ENCODE results near the gene HECTD2. TPM values are rescaled to one million over a fixed set of nuclear protein-coding genes. Genes with fewer than 3 reads are reported as not detected.

Gene HECTD2
- polyA plus RNA-seq, 1 experiment = 13.0 TPM

- POLR2A ChIA-PET = interaction anchor here (0.5 kb wide), 1 partner anchor 67 kb away, joined by 3 read pairs; no protein-coding TSS in a partner anchor
- CTCF ChIA-PET = no interaction called here
- DNase-seq (ENCODE audit: low read depth, low spot score) = no peak
- Histone ChIP-seq H3K9me3 (ENCODE audit: control insufficient read depth, insufficient read depth, low read length) (peaks cover 2% of the 10 kb centered on the region), H3K27ac (ENCODE audit: low read depth, low read length) (no peak overlapping the region), H3K27me3 (ENCODE audit: control insufficient read depth, insufficient read depth, low read length) (no peaks in the 10 kb centered on the region), H3K4me3 (ENCODE audit: low read depth, low read length) (no peak overlapping the region)
- no peak for TF ChIP-seq CTCF (IDR thresholded peaks at IDR 0.05; ENCODE audit: low read depth, low read length)
These were observed 135.7 kb downstream of the HECTD2 start for GRCh38 chr10:91545838-91546237.

- Histone ChIP-seq H3K27ac (ENCODE audit: low read depth, low read length) (no peak overlapping the region), H3K9me3 (ENCODE audit: control insufficient read depth, insufficient read depth, low read length) (no peaks in the 10 kb centered on the region), H3K27me3 (ENCODE audit: control insufficient read depth, insufficient read depth, low read length) (no peaks in the 10 kb centered on the region), H3K4me3 (ENCODE audit: low read depth, low read length) (no peak overlapping the region)
- no peak for DNase-seq (ENCODE audit: low read depth, low spot score)
- POLR2A ChIA-PET = no interaction called here
- CTCF ChIA-PET = interaction anchor here (3.4 to 4.7 kb wide), 2 partner anchors 85 to 252 kb away, joined by 46 to 48 read pairs; partner anchors contain the start of gene PPP1R3C
- TF ChIP-seq CTCF (IDR thresholded peaks at IDR 0.05; ENCODE audit: low read depth, low read length) = no peak
These were observed 139.1 kb downstream of the HECTD2 start for GRCh38 chr10:91549262-91549661.

GRCh38 chr10:91550021-91550420 lies 139.9 kb downstream of the HECTD2 start:
- Histone ChIP-seq H3K4me3 (ENCODE audit: low read depth, low read length) (no peak overlapping the region), H3K9me3 (ENCODE audit: control insufficient read depth, insufficient read depth, low read length) (no peaks in the 10 kb centered on the region), H3K27ac (ENCODE audit: low read depth, low read length) (no peak overlapping the region), H3K27me3 (ENCODE audit: control insufficient read depth, insufficient read depth, low read length) (no peaks in the 10 kb centered on the region)
- no peak for TF ChIP-seq CTCF (IDR thresholded peaks at IDR 0.05; ENCODE audit: low read depth, low read length)
- no peak for DNase-seq (ENCODE audit: low read depth, low spot score)
- CTCF ChIA-PET = interaction anchor here (3.0 to 4.7 kb wide), 3 partner anchors 56 to 253 kb away, joined by 24 to 48 read pairs (median 46); partner anchors contain the start of gene PPP1R3C
- POLR2A ChIA-PET = no interaction called here

DNA sequence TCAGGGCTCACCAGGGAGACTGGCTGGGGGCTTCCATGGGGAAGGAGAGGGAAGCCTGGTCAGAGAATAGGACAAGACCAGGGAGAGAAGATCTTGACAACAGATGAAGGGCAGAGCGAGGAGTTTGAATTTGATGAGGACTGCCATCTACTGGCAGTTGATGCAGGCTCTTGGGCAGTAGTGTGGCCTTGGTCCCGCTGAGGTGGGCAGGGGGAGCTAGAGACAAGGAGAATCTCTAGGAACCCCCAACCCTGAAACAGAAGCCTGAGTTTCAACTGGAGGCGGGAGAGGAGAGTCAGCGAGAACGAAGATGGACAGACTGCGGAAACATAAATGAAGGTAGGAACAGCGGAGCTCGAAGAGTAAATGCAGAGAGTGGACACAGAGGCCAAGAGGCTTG lies 141.7 kb downstream of the HECTD2 start:
- CTCF ChIA-PET = interaction anchor here (0.6 to 4.7 kb wide), 31 partner anchors 8 to 640 kb away, joined by 3 to 48 read pairs (median 3); partner anchors contain the start of gene PPP1R3C
- Histone ChIP-seq H3K27me3 (ENCODE audit: control insufficient read depth, insufficient read depth, low read length) (no peaks in the 10 kb centered on the region), H3K27ac (ENCODE audit: low read depth, low read length) (no peak overlapping the region), H3K9me3 (ENCODE audit: control insufficient read depth, insufficient read depth, low read length) (no peaks in the 10 kb centered on the region), H3K4me3 (ENCODE audit: low read depth, low read length) (no peak overlapping the region)
- DNase-seq (ENCODE audit: low read depth, low spot score) = peak; percentile 34
- POLR2A ChIA-PET = interaction anchor here (0.7 to 0.9 kb wide), 2 partner anchors 81 to 82 kb away, joined by 3 to 4 read pairs; partner anchors contain the start of gene PPP1R3C
- TF ChIP-seq CTCF (IDR thresholded peaks at IDR 0.05; ENCODE audit: low read depth, low read length) = peak; percentile 89

DNA sequence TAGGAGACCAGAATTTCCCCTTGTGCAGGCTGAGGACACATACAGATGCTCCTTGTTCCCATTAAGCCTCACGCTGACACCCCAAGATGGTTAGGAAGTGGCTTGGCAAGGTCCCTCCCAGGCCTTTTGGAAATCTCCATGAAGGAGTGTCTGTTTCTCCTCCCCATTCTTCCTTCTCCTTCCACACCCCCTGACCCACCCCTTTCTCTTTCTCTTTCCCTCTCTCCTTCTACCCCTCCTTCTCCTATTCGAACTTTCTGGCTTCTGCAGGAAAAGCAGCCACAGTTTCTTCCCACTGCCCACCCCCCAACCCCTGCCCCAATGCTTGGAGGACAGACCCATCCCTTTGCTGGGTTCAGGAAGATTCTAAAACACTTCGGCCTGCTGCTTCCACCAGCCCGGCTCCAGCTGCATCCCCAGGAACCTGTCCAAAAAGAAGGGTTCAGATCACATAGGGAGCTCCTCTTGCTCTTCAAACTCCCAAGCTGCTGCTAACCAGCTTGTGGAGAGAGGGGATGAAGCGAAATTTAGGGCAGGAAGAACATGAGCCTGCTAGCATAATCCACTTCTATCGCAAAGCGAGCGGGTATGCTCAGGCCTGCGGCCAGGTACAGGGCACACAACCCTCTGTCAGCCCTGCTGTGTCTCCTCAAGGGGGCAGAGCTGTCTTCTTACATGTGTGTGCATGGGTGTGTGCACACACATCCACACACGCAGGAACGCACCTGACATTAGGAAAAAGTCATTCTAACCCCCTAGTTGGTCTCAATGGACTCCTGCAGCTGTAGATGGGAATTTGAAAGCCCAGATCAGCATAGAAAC lies 142.3 kb downstream of the HECTD2 start:
- H3K9me3 ChIP-seq (ENCODE audit: control insufficient read depth, insufficient read depth, low read length) = no peaks in the 10 kb centered on the region
- TF ChIP-seq CTCF (IDR thresholded peaks at IDR 0.05; ENCODE audit: low read depth, low read length) = peak; percentile 43
- no peaks in the 10 kb centered on the region for H3K27me3 ChIP-seq (ENCODE audit: control insufficient read depth, insufficient read depth, low read length)
- POLR2A ChIA-PET = interaction anchor here (0.7 to 0.9 kb wide), 3 partner anchors 80 to 82 kb away, joined by 3 to 4 read pairs (median 4); partner anchors contain the start of gene PPP1R3C
- no peak overlapping the region for H3K4me3 ChIP-seq (ENCODE audit: low read depth, low read length)
- CTCF ChIA-PET = interaction anchor here (0.6 to 4.7 kb wide), 32 partner anchors 8 to 641 kb away, joined by 3 to 48 read pairs (median 3); partner anchors contain the start of gene PPP1R3C
- no peak overlapping the region for H3K27ac ChIP-seq (ENCODE audit: low read depth, low read length)
- no peak for DNase-seq (ENCODE audit: low read depth, low spot score)

All from AG04450 (cell line).